GM12891 (cell line): ENCODE results near the gene RBM45.

Experiments
- POLR2A ChIP-seq: IDR thresholded peaks from 2 replicates; pipeline ENCODE4 v1.6.1; 2011; ENCODE audit warnings: low read depth, low read length, control low read depth
- POLR2AphosphoS5 ChIP-seq: IDR thresholded peaks from 2 replicates; pipeline ENCODE4 v1.6.1; 2011; ENCODE audit warnings: low read depth, low read length, control low read depth
- SPI1 ChIP-seq: IDR thresholded peaks from 2 replicates; pipeline ENCODE4 v1.6.1; 2011; ENCODE audit warnings: low read depth, low read length, control low read depth
- TAF1 ChIP-seq: IDR thresholded peaks from 2 replicates; pipeline ENCODE4 v1.6.1; 2011; ENCODE audit warnings: low read depth, low read length, control low read depth

GRCh38 chr2:178152977-178153376, 40.7 kb downstream of the RBM45 start:
- no peak for TF ChIP-seq POLR2AphosphoS5
- no peak for TF ChIP-seq POLR2A
- TF ChIP-seq SPI1: no peak
- TF ChIP-seq TAF1: no peak
